PFSK-1 (cell line): ENCODE results near the gene SKOR2.

Source experiments
- FOXP2 ChIP-seq: optimal IDR thresholded peaks from 2 replicates; pipeline ENCODE3; 2011; ENCODE audit warnings: borderline replicate concordance, control low read depth, inconsistent platforms; ENCODE audit not compliant: insufficient read depth; ENCODE audit errors: extremely low read length, extremely low read depth
- POLR2AphosphoS5 ChIP-seq: IDR thresholded peaks from 2 replicates; pipeline ENCODE4 v1.6.1; 2012; ENCODE audit warnings: low read depth, mild to moderate bottlenecking, control low read depth, low read length, moderate library complexity
- REST ChIP-seq, 2 experiments: IDR thresholded peaks; 2 replicates each; pipeline versions ENCODE4 v1.6.1 to v1.8.0; 2011 to 2012; ENCODE audit warnings: low read depth in 2 of 2, low read length in 2 of 2, control low read depth in 1 of 2, inconsistent platforms in 1 of 2, mild to moderate bottlenecking in 1 of 2, moderate library complexity in 1 of 2; ENCODE audit not compliant: insufficient read depth in 1 of 2
- SIN3A ChIP-seq: IDR thresholded peaks from 2 replicates; pipeline ENCODE4 v1.6.1; 2012; ENCODE audit warnings: mild to moderate bottlenecking, low read length, moderate library complexity, borderline replicate concordance; ENCODE audit not compliant: insufficient read depth
- TAF1 ChIP-seq: IDR thresholded peaks from 2 replicates; pipeline ENCODE4 v1.6.1; 2012; ENCODE audit warnings: low read length, control low read depth, borderline replicate concordance; ENCODE audit not compliant: insufficient read depth

SKOR2 gene

GRCh38 chr18:47250391-47251046, 941 bp downstream of the SKOR2 start:
- no peak for TF ChIP-seq REST (IDR thresholded peaks at IDR 0.05; ENCODE audit: insufficient read depth in 1 of 2, low read depth in 2 of 2, low read length in 2 of 2)
- no peak for TF ChIP-seq POLR2AphosphoS5
- no peak for TF ChIP-seq SIN3A
- no peak for TF ChIP-seq TAF1
- no peak for TF ChIP-seq FOXP2

DNA sequence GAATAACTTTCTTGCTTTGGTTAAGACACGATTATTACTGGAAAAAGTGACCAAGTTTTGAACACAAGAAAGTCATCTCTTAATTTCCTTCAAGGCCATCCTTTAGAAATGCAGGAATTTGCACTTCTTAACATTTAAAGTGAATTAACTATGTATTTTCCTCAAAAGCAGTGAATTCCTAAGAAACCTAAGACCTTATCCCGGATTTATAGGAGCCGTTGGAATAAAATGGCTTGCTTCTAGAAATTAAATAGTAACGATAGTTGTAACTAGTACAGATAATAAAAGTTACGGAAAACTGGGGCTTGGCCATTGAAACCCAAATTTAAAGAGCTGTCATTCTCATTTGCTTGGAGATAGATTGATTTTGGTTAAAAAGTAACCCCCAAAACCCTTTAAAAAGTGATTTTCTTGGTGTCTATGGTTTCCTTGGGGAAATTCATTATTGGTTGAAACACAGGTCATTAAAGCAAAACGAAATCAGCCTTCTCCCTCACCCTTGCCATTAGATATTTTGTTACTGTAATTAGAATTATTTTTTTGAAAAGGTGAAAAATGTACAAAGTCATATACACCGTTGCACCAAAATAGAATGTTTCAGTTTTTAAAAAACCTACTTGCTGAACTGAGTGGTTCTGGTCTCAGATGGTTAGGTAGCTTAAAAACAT, 2.0 kb downstream of the SKOR2 start:
- TF ChIP-seq REST (IDR thresholded peaks at IDR 0.05; ENCODE audit: insufficient read depth in 1 of 2, low read depth in 2 of 2, low read length in 2 of 2) (no peak), FOXP2 (no peak), POLR2AphosphoS5 (no peak), SIN3A (no peak), TAF1 (no peak)

GRCh38 chr18:47248604-47249313, 2.7 kb downstream of the SKOR2 start:
- TF ChIP-seq TAF1 (no peak), REST (IDR thresholded peaks at IDR 0.05; ENCODE audit: insufficient read depth in 1 of 2, low read depth in 2 of 2, low read length in 2 of 2) (no peak)

DNA sequence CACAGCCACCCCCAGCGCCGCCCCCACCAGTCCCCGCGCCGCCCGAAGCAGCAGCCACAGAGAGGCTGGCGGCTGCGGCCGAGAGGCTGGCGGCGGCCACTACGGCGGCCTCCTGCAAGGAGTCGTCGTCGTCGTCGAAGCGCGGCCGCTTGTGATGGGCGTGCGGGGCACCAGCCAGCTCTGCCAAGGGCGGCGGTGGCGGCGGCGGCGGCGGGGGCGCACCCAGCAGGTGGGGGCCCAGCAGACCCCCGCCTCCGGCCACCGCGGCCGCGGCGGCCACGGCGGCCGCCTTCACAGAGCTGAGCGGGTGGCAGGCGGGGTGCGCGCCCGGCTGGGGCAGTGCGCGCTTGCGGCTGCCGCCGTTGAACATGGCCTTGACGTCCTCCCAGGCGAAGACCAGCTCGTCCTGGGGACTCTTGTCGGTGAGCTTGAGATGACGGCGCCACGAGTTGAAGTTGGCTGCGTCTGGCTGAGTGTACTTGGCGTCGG, 3.3 kb downstream of the SKOR2 start:
- TF ChIP-seq REST (IDR thresholded peaks at IDR 0.05; ENCODE audit: insufficient read depth in 1 of 2, low read depth in 2 of 2, low read length in 2 of 2) (no peak), TAF1 (no peak), SIN3A (no peak)
